ENCODE data around the gene HK1. TPM values are rescaled to one million over a fixed set of nuclear protein-coding genes. Genes with fewer than 3 reads are reported as not detected.
A peak's percentile ranks its signal among the peaks of the same experiment; 100 is the strongest.

Gene HK1
- total and polyA plus RNA-seq, 10 donors = 19.0 to 108 (median 63.4) TPM

GRCh38 chr10:69413221-69413865 lies 135.0 kb downstream of the HK1 start:
- WGBS, 5 donors = 7 to 12% (median 7%) methylated on average over 11 to 13 of the region's 13 CpGs
- TF ChIP-seq CTCF (IDR thresholded peaks at IDR 0.05 in 8 of 11, conservative IDR thresholded peaks at IDR 0.05 in 3 of 11) = peak in 10 of 11 experiments; percentile 41 to 75 (median 57)
- TF ChIP-seq POLR2A (IDR thresholded peaks at IDR 0.05) = no peak
- no peak overlapping the region for H3K4me3 ChIP-seq
- DNase-seq = peak; percentile 66
- no peaks in the 10 kb centered on the region for H3K9me3 ChIP-seq
- intact Hi-C loops (cut with DNase I; ENCODE audit: low total_unique reads) = no loop called here
- H3K27me3 ChIP-seq (replicated peaks in 1 of 7) = no peaks in the 10 kb centered on the region
- H3K4me1 ChIP-seq = peaks cover 6 to 31% (median 15%) of the 10 kb centered on the region in 6 donors
- H3K27ac ChIP-seq = no peak overlapping the region
- H3K36me3 ChIP-seq = no peaks in the 10 kb centered on the region

- Histone ChIP-seq H3K36me3 (no peaks in the 10 kb centered on the region), H3K4me3 (no peak overlapping the region), H3K27ac (no peak overlapping the region), H3K27me3 (replicated peaks in 1 of 7) (no peaks in the 10 kb centered on the region), H3K9me3 (no peaks in the 10 kb centered on the region), H3K4me1 (peaks cover 3 to 23% (median 9%) of the 10 kb centered on the region in 6 donors)
- intact Hi-C loops (cut with DNase I; ENCODE audit: low total_unique reads) = no loop called here
- WGBS, 5 donors = 89 to 93% (median 92%) methylated on average over 19 to 20 of the region's 20 CpGs
- TF ChIP-seq POLR2AphosphoS5 (IDR thresholded peaks at IDR 0.05) (no peak), POLR2A (IDR thresholded peaks at IDR 0.05) (no peak), CTCF (IDR thresholded peaks at IDR 0.05 in 8 of 11, conservative IDR thresholded peaks at IDR 0.05 in 3 of 11) (no peak)
- peak; percentile 69 for DNase-seq
These were observed 136.0 kb downstream of the HK1 start for GRCh38 chr10:69414036-69415018.

GRCh38 chr10:69415049-69415448 lies 136.8 kb downstream of the HK1 start:
- Histone ChIP-seq H3K4me3 (no peak overlapping the region), H3K27me3 (replicated peaks in 1 of 7) (no peaks in the 10 kb centered on the region), H3K36me3 (no peaks in the 10 kb centered on the region), H3K9me3 (no peaks in the 10 kb centered on the region), H3K27ac (no peak overlapping the region), H3K4me1 (peaks cover 0 to 16% (median 6%) of the 10 kb centered on the region in 6 donors)
- intact Hi-C loops (cut with DNase I; ENCODE audit: low total_unique reads) = no loop called here
- WGBS, 5 donors = 83 to 92% (median 87%) methylated on average over 9 to 13 of the region's 13 CpGs
- peak; percentile 68 for DNase-seq
- TF ChIP-seq POLR2AphosphoS5 (IDR thresholded peaks at IDR 0.05) (no peak), POLR2A (IDR thresholded peaks at IDR 0.05) (no peak), CTCF (IDR thresholded peaks at IDR 0.05 in 8 of 11, conservative IDR thresholded peaks at IDR 0.05 in 3 of 11) (no peak)

GRCh38 chr10:69415951-69416350 lies 137.7 kb downstream of the HK1 start:
- Histone ChIP-seq H3K27me3 (replicated peaks in 1 of 7) (no peaks in the 10 kb centered on the region), H3K9me3 (no peaks in the 10 kb centered on the region), H3K36me3 (no peaks in the 10 kb centered on the region), H3K27ac (no peak overlapping the region), H3K4me1 (peaks cover 0 to 7% (median 6%) of the 10 kb centered on the region in 6 donors), H3K4me3 (no peak overlapping the region)
- 87 to 95% (median 94%) methylated on average over 10 of the region's 10 CpGs for WGBS, 5 donors
- no peak for TF ChIP-seq POLR2A (IDR thresholded peaks at IDR 0.05)
- no peak for TF ChIP-seq CTCF (IDR thresholded peaks at IDR 0.05 in 8 of 11, conservative IDR thresholded peaks at IDR 0.05 in 3 of 11)
- no peak for TF ChIP-seq POLR2AphosphoS5 (IDR thresholded peaks at IDR 0.05)
- intact Hi-C loops (cut with DNase I; ENCODE audit: low total_unique reads) = no loop called here
- peak; percentile 51 for DNase-seq
